EL (cell line): ENCODE measurements around the gene GLIS1.
"Not testable (repeated sequence)": the region's sequence is repeated elsewhere in the genome, so short reads cannot be mapped to it uniquely, and the experiment has no call there.

Experiments used
- DNase-seq: peaks from one replicate; pipeline ENCODE4 v3.0.0-alpha.2; 2016

Gene GLIS1

DNA sequence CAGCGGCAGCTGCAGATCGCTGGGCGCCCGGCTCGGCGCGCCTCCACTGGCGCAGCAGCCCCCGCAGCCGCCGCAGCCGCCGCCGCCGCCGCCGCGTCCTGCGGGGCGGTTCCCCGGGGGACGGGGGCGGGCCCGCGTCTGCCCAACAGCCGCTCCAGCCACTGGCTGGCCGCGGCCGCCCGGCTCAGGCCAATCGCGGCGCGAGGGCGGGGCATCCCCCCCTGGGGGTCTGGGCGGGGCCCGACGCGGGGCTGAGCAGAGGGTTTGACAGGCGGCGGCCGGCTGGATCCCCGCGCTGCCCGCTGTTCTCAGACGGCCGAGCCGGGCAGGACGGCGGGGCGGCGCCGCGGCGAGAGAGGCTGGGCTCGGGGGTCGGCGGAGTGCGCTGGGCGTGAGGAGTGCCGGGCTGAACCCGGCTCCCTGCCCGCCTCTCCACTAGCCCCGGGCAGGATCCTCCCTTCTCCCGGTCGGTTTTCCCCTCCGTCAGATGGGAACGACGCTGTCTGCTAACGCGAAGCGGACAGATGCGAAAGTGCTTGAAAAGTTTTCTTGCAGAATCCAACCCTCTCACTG is at the start of gene GLIS1:
GLIS1 (minus strand) TSS at position 56 of the 573 bp plus-strand sequence. CDS start 1,100 bp downstream, outside the sequence.
- DNase-seq, result peak; percentile 92

DNA sequence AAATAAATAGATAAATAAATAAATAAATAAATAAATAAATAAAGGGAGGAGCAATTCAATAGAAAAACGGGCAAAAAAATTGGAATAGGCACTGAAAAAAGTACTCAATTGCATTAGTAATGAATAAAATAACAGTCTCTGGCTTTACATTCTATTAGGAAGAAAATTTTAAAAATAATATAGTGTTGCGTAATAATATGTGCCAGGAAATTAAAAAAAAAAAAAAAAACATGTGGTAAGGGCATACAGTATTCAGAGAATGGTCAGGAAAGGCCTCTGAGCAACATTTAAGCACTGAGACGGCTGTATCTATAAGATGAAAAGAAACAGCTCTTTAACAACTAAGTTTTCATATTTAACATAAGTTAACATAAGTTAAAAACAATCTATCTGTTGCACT is 48.7 kb upstream of the GLIS1 start:
- no peak for DNase-seq

DNA sequence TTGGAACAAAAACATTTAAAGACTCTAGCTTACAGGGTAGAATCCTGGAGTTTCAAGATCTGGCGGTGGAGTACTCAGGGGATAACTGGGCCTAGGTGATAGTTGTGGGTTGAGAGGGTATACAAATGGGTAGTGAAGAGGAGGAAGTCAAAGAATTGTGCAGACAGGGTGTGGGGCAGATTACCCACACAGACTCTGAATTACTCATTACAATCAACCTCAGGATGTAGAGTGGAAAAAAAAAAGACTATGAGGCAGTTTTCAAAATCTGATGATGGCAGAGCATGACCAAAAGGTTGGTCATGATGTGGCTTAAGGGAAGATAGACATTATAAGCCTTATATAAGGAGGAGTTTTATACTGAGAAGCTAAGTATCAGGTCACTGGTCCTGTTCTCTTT is 44.1 kb upstream of the GLIS1 start:
- DNase-seq, result peak; percentile 23

GRCh38 chr1:53781654-53782053 is 42.7 kb upstream of the GLIS1 start:
- DNase-seq, result peak; percentile 58

GRCh38 chr1:53777272-53777671 is 38.3 kb upstream of the GLIS1 start:
- no peak for DNase-seq

DNA sequence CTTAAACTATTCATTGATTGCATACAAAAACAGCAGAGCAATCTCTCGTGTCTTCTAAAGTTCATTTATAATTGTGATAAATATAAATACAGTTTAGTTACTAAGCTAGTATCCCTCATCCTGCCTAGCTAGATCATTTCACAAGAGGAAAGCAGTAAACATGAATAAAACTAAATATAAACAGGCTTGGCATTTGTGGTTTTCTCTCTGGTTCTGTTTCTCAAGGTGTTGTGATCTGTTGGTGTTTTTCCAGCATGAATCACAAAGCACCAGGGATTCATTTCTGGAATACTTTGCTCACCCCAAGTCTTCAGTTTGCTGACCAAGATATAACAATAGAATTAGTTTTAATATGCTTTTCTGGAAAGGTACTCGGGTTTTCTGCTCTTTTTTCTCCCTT is 32.7 kb upstream of the GLIS1 start:
- peak; percentile 62 for DNase-seq

GRCh38 chr1:53769780-53770179 is 30.8 kb upstream of the GLIS1 start:
- no peak for DNase-seq

DNA sequence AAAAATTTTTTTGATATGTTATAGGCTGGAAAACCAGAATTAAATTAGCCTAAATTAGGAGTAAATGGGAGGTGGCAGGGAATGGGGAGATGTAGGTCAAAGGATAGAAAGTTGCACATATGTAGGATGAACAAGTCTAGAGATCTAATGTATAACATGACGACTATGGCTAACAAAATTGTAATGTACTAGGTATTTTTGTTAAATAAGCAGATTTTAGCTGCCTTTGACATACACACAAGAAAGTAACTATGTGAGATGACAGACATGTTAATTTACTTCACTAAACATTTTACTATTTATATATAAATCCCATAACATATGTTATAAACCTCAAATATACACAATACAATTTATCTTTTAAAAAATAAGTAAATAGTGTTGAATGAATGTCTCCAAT is 30.2 kb upstream of the GLIS1 start:
- DNase-seq, result no peak

DNA sequence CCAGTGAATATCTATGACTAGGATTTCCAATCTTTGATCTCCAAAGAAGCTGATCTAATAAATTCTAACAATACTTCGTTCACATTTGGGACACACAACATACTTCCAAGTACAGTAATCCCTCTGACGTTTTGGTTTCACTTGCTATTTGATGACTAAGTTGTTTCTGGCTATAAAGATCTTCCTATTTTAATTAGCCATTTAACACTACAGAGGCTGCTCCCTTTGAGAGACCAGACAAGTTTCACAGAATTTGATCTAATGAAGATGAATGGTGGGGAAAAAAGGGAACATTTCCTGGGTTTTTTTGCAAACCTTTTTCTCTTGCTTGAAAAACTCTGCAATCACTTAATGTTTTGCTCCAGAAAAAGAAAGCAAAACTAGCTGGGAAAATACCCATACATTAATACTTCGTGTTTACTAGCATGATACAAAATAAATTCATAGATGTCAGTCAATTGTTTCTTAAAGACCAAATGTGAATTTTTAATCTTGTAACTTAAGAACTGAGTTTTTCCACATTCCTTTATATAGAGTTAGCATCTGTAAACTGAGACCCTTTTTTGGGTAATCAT is 28.0 kb upstream of the GLIS1 start:
- DNase-seq, result peak; percentile 66

DNA sequence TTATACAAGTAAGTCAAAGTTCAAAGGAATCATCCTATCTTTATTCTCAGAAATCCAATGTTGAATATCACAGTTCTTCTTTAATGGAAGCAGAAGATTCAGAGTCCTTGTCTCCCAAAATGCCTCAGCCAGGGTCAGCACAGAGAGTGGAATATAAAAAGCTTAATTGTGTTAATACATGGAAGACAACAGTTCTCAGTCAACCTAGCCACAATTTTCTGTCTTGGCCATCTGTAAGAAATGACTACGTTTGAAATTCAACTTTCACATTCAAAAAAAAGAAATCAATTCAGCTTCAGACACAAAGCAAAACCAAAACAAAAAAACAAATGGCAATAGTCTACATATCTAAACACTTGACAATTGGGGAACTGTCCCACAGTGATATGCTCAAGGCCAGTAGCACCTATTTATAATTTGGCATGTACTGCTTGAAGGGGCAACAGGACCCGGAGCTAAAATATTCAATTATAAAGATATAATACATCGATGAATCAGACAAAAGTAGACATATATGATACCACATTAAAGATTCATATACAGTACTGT is 27.3 kb upstream of the GLIS1 start:
- no peak for DNase-seq

GRCh38 chr1:53765657-53766056 is 26.7 kb upstream of the GLIS1 start:
- peak; percentile 74 for DNase-seq

DNA sequence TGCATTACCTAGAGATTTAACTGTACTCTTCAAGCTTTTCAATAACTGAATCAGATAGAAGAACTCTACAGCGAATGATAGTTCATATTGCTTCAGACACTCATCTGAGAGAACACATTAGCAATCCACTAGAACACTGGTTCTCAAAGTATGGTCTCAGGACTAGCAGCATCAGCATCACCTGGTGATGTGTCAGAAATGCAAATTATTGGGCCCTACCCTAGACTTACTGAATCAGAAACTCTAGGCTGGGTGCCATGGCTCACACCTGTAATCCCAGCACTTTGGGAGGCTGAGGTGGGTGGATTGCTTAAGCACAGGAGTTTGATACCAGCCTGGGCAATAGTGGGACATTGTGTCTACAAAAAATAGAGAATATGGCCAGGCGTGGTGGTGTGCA is 24.9 kb upstream of the GLIS1 start:
- DNase-seq, result no peak

DNA sequence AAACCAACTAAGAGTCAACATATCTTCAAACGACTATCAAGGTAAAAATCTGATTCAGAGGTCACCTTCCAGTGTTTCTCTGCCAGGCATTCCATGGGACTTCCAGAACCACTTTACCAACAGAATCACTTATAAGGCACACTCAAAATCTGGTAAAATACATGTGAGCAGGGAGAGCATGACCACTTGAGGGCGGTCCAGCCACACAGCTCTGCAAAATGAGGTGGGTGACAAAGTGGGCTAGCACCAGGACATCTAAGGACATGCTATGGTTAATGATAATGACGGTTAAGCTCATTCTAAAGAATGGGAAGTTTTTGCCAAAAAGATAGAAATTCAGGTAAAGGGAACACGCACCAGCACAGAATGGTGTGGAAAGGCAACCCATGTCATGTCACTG is 24.5 kb upstream of the GLIS1 start:
- no peak for DNase-seq

DNA sequence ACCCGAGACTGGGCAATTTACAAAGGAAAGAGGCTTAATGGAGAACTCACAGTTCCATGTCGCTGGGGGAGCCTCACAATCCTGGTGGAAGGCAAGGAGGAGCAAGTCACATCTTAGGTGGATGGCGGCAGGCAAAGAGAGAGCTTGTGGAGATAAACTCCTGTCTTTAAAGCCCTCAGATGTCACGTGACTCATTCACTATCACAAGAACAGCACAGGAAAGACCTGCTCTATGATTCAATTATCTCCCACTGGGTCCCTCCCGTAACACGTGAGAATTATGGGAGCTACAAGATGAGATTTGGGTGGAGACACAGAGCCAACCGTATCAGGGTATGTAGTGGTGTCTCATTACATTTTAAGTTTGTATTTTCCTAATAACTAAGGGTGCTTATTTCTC is 21.5 kb upstream of the GLIS1 start:
- not testable (repeated sequence) for DNase-seq

DNA sequence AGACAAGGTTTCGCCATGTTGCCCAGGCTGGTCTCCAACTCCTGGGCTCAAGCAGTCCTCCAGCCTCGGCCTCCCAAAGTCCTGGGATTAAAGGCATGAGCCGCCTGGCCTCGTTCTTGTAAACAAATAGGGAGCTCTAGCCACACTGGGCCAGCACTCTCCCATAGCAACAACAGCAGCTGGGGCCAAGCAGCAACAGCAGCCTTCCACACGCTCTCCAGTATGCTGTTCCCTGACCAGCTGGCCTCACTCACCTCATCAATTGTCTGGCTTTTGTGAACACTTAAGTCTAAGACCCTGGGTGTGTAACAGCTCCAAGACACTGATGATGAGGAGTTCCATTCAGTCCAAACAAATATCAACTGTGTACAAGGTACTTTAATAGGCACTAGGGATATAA is 16.9 kb upstream of the GLIS1 start:
- DNase-seq, result no peak

GRCh38 chr1:53754484-53755312 is 15.7 kb upstream of the GLIS1 start:
- DNase-seq, result peak; percentile 69

GRCh38 chr1:53752281-53752680 is 13.3 kb upstream of the GLIS1 start:
- no peak for DNase-seq

DNA sequence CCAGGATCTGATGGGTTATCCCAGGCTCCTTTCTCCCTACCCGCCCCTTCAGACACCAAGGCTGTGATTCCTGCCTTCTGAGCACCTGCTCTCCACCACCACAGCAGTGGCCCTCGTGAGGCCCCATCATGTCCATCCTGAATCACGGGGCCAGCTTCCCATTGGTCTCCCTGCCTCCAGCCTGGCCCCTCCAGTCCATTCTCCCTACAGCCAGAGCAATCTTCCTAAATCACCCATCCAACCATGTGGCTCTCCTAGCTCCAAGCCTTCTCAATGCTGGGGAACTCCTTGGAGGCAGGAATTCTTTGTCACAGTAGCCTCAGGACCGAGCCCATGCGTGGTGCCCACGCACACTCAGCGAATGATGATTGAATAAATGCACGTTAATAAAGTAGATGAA is 8.9 kb upstream of the GLIS1 start:
- DNase-seq, result no peak

DNA sequence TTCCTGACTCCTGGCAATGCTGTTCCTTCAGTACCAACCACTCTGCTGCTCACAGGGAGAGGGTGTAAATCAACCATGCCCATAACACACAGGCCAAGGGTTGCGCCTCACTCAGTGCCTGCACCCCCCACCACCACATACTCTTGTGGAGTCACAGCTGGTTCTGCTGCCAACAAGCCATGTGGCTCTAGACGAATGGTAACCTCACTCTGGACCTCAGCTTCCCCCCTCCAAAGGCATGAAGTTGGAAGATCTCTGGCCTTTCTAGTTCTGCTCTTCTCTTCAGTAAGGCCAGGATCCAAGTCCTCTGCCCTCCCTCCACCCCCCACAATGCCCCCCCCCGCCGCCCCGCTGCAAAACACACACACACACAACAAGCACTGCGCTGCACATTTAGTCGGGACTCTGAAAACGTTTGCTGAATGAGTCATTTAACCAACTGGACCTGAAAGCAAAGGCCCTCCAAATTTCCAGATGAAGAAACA is 1.7 kb upstream of the GLIS1 start:
- DNase-seq, result peak; percentile 87

DNA sequence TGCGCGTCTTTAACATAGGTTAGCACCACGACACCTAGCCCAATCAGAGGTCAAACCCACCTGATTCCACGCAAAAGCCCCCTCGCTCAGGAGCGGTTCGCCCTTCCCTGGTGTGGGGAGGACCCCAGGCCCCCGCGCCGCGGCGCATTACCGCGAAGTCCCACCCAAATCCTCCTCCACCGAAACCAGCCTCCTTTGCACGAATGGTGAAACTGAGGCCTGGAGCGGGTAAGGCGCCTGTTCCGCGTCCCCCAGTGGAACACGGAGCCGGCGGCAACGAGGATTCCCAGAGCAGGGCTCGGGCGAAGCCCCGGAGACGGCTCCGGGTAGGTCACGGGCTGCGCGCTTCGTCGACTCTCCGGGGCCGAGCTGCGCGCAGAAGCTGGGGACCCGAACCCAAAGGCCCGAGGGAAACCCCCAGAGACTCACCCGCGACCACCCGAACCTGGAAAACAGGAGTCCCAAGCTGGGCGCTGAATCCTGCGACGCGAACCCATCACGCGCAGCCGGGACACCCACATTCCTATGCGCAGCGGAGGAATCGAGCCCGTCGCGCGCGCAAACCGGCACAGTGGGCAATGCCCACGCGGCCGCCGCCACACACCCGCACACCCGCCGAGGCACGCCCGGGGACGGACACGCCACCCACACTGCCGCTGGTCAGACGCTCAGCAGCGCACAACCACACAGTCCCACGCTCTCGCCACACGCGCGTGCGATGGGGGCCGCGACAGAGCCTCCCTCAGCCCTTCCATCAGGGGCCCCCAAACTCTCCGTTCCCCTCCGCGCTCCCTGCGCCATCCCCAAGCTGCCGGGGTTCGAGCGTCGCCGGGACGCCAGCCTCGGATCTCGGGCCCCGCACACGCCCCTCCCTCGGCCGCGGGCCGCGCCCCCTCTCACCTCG is 507 bp downstream of the GLIS1 start:
- DNase-seq, result no peak

GRCh38 chr1:53737648-53738204 is 1.2 kb downstream of the GLIS1 start:
- no peak for DNase-seq

- DNase-seq, result no peak
Observed at GRCh38 chr1:53736290-53736689, 2.7 kb downstream of the GLIS1 start.
